Stimulated activated CD8-positive, alpha-beta memory T cell treated with anti-CD3 and anti-CD28 coated beads, Interleukin-4, amount 100 ng/mL, for 4 hours (primary cell): Measurements from ENCODE around the gene ANKS3.

Experiments used
- DNase-seq, 2 donors: peaks; one replicate each; pipeline ENCODE4 v3.0.0-alpha.2; 2020; ENCODE audit warnings: low read depth in 2 of 2, low spot score in 1 of 2

ANKS3 gene

GRCh38 chr16:4651827-4652226 is 82.2 kb downstream of the ANKS3 start:
- no peak for DNase-seq

GRCh38 chr16:4650443-4651074 is 83.5 kb downstream of the ANKS3 start:
- peak; percentile 40 to 49 for DNase-seq

- DNase-seq, result no peak
Observed at GRCh38 chr16:4649744-4650442, 84.2 kb downstream of the ANKS3 start.

- no peak for DNase-seq
Observed at GRCh38 chr16:4648917-4649316, 85.2 kb downstream of the ANKS3 start.

- no peak for DNase-seq
Observed at GRCh38 chr16:4647644-4647980, 86.5 kb downstream of the ANKS3 start.

DNA sequence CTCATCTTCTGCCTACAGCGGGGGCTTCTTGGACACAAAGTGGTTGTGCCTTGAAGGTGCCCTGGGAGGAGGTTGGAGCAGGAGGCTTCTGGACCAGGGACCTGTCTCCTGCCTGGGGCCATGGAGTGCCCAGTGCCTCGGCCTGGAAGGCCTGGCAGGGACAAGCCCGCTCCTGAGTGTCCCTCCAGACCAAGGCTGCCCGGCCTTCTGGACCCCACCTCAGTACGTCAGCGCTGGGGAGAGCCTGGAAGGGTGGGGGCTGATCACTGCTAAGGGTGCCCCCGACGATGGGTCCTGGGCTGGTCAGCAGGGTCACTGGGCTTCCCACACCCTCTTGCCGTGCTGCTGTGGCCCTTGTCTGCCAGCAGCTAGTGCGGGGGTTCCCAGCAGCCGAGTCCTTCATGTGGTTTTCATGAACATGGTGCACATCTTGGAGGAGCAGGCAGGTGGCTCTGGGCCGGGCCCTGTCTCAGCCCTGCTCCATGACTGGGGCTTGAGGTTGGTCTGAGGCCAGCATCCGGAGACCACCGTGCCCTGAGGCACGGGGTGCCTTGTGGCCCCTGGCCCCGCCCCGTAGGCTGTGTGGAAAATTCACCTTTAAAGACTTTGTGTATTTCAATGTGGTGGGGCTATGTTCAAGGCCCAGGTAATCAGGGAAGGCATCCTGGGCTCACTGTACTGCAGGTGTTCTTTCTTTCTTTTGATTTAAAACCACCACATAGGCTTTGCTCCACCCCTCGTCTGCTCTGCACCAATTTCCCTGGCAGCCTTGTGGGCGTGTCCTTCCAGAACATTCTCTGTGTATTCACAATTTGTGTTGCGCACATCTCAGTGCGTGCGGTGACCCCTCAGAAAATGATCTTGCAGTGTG is 87.1 kb downstream of the ANKS3 start:
- DNase-seq, result no peak
